ENCODE measurements around the gene NEXN. TPM values are rescaled to one million over a fixed set of nuclear protein-coding genes. Genes with fewer than 3 reads are reported as not detected.
A peak's percentile ranks its signal among the peaks of the same experiment; 100 is the strongest.

Gene NEXN
- total and polyA plus RNA-seq, 2 of the 13 experiments (the other 11 are each of a cell fraction or from before 2014, with no cell fraction given) = 0.07 to 0.97 TPM

GRCh38 chr1:77978969-77979876 lies 90.8 kb downstream of the NEXN start, which contains the start of gene FUBP1 (continued):
- TF ChIP-seq FOXA3 (CRISPR knock-in tag; IDR thresholded peaks at IDR 0.05) = peak; percentile 32; the same call in 1 of the 2 replicates
- no peak for TF ChIP-seq MBNL3 (CRISPR knock-in tag; conservative IDR thresholded peaks at IDR 0.05)
- TF ChIP-seq TBX3 (IDR thresholded peaks at IDR 0.05; ENCODE audit: borderline replicate concordance) = peak; percentile 83
- no peak for TF ChIP-seq ZNF782 (CRISPR knock-in tag; IDR thresholded peaks at IDR 0.05; ENCODE audit: borderline replicate concordance)
- peak; percentile 8; the same call in 1 of the 2 replicates for TF ChIP-seq ZFP90 (CRISPR knock-in tag; IDR thresholded peaks at IDR 0.05; ENCODE audit: borderline replicate concordance)
- TF ChIP-seq REST (IDR thresholded peaks at IDR 0.05; ENCODE audit: borderline replicate concordance in 1 of 2, low read depth in 1 of 2, low read length in 2 of 2) = peak in 1 of 2 experiments; percentile 44; a peak in 1 of 4 replicates
- TF ChIP-seq ATF1 (CRISPR knock-in tag; IDR thresholded peaks at IDR 0.05) = no peak
- no peak for TF ChIP-seq BCL3 (CRISPR knock-in tag; IDR thresholded peaks at IDR 0.05)
- no peak for TF ChIP-seq MAZ (IDR thresholded peaks at IDR 0.05; ENCODE audit: borderline replicate concordance, low read depth, low read length)
- peak; percentile 15 for TF ChIP-seq MAZ (CRISPR knock-in tag; IDR thresholded peaks at IDR 0.05; ENCODE audit: low read depth)
- no peak for TF ChIP-seq RARG (CRISPR knock-in tag; IDR thresholded peaks at IDR 0.05; ENCODE audit: low read depth)
- peak; percentile 79; the same call in 1 of the 2 replicates for TF ChIP-seq BRCA1 (CRISPR knock-in tag; IDR thresholded peaks at IDR 0.05)
- no peak for TF ChIP-seq FOXP4 (CRISPR knock-in tag; IDR thresholded peaks at IDR 0.05)
- no peak; the same call in 1 of the 2 replicates for TF ChIP-seq REPIN1 (CRISPR knock-in tag; IDR thresholded peaks at IDR 0.05; ENCODE audit: borderline replicate concordance, low read depth)
- no peak for TF ChIP-seq ZNF296 (CRISPR knock-in tag; conservative IDR thresholded peaks at IDR 0.05)
- TF ChIP-seq ZNF260 (CRISPR knock-in tag; IDR thresholded peaks at IDR 0.05; ENCODE audit: borderline replicate concordance, low read depth) = no peak
- 0 out of 2 replicates have a peak, but pooled peaks have one; percentile 19 for TF ChIP-seq ZSCAN20 (CRISPR knock-in tag; IDR thresholded peaks at IDR 0.05; ENCODE audit: borderline replicate concordance)
- no peak for TF ChIP-seq ZZZ3 (CRISPR knock-in tag; IDR thresholded peaks at IDR 0.05; ENCODE audit: borderline replicate concordance)
- TF ChIP-seq POLR2G (IDR thresholded peaks at IDR 0.05; ENCODE audit: low read depth, low read length) = peak; percentile 95
- no peak for TF ChIP-seq CERS6 (CRISPR knock-in tag; IDR thresholded peaks at IDR 0.05)

Data from HepG2 (cell line).